Suprapubic skin (tissue), 4 donors: ENCODE data around the gene EPN1. TPM values are rescaled to one million over a fixed set of nuclear protein-coding genes. Genes with fewer than 3 reads are reported as not detected.

Experiments
- DNase-seq, 2 donors: peaks; one replicate each; pipeline ENCODE4 v3.0.0-alpha.2; 2019; ENCODE audit warnings: low spot score in 2 of 2
- H3K27ac ChIP-seq: fragments of 200-600 bp; sonication (generic); one replicate; pipeline ENCODE4 v1.5.1; 2019
- H3K27me3 ChIP-seq: fragments of 200-600 bp; sonication (generic); one replicate; pipeline ENCODE4 v1.5.1; 2019
- H3K36me3 ChIP-seq: fragments of 200-600 bp; sonication (generic); one replicate; pipeline ENCODE4 v1.5.1; 2019
- H3K4me1 ChIP-seq: fragments of 200-600 bp; sonication (generic); one replicate; pipeline ENCODE4 v1.5.1; 2019
- H3K4me3 ChIP-seq: fragments of 200-600 bp; sonication (generic); one replicate; pipeline ENCODE4 v1.5.1; 2019; ENCODE audit warnings: mild to moderate bottlenecking
- H3K9me3 ChIP-seq: fragments of 200-600 bp; sonication (generic); one replicate; pipeline ENCODE4 v1.5.1; 2019
- EP300 ChIP-seq: sonication (generic); formaldehyde crosslinking; IDR thresholded peaks from one replicate; pipeline ENCODE4 v1.6.1; 2017; ENCODE audit warnings: antibody characterized with exemption
- POLR2A ChIP-seq, 2 donors: fragments of 450-650 bp; IDR thresholded peaks; one replicate each; pipeline ENCODE4 v1.6.1; 2017; ENCODE audit warnings: antibody characterized with exemption in 2 of 2, mild to moderate bottlenecking in 2 of 2, moderate library complexity in 2 of 2
- POLR2AphosphoS5 ChIP-seq, 3 donors: sonication (generic); formaldehyde crosslinking; IDR thresholded peaks; one replicate each; pipeline ENCODE4 v1.6.1; 2017; ENCODE audit warnings: antibody characterized with exemption in 3 of 3
- WGBS: methylation state at CpG from one replicate; pipeline ENCODE4 v1.1.5; 2018; 5-methylcytosine and 5-hydroxymethylcytosine counted together
- total RNA-seq, 4 donors: library from RNA; depleted of rRNA; stranded (reverse); fragments of >200 nt; gene quantifications; one replicate each; pipeline ENCODE4 v1.1.0, GENCODE V29; 2016
- TF ChIP-seq, protein P1 (sequence below), 2 donors: fragments of 200-600 bp in 1 of 2; fragments of 450-650 bp in 1 of 2; sonication (generic) in 1 of 2; IDR thresholded peaks; one replicate each; pipeline ENCODE4 v1.5.1; 2016 to 2019; ENCODE audit warnings: antibody characterized with exemption in 2 of 2, mild to moderate bottlenecking in 1 of 2, moderate library complexity in 1 of 2

Gene EPN1
- total RNA-seq, 4 donors from 2014 or later, result 80.1 to 104 (median 82.9) TPM

DNA sequence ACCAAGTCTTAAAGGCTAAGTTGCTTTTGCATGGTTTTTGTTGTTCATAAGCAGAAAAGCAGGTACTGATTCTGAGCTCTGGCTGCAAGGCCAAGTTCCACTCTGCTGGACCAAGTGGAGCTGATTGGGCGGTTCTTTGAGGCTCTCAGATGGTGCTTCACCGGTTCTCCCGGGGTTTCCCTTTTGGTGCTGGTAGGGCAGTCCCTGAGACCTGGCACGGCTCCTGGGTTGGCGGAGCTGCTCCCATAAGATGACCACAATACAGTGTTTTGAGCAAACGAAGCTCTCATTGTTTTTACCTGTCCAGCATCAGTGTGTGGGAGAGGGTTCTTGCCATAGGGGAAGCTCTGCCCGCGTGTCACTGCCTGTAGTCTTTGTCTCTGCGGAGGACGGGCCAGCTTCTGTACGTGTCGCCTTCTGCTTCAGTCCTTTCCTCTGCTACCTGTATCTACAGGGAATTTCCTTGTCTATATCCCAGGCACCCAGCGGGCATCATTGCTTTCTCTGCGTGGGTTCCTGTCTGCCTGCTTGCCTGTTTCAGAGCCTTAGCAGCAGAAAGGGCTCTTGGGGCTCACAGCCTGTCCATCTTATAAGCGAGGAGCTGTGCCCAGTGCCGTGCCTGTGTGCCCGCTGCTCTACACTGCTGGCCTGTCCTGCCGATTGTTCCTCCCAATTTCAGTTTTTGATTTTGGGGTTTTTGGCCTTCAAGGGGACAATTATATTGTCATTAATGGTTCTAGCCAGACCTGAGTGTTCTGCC lies 17.9 kb upstream of the EPN1 start:
- Histone ChIP-seq H3K4me1 (peaks cover 59% of the 10 kb centered on the region), H3K9me3 (no peaks in the 10 kb centered on the region), H3K27me3 (no peaks in the 10 kb centered on the region), H3K27ac (no peak overlapping the region), H3K4me3 (peak overlapping the region; percentile 87), H3K36me3 (peaks cover 32% of the 10 kb centered on the region)
- 37% methylated on average over 17 of the region's 18 CpGs for WGBS
- DNase-seq, result no peak
- TF ChIP-seq POLR2A (IDR thresholded peaks at IDR 0.05), result no peak

DNA sequence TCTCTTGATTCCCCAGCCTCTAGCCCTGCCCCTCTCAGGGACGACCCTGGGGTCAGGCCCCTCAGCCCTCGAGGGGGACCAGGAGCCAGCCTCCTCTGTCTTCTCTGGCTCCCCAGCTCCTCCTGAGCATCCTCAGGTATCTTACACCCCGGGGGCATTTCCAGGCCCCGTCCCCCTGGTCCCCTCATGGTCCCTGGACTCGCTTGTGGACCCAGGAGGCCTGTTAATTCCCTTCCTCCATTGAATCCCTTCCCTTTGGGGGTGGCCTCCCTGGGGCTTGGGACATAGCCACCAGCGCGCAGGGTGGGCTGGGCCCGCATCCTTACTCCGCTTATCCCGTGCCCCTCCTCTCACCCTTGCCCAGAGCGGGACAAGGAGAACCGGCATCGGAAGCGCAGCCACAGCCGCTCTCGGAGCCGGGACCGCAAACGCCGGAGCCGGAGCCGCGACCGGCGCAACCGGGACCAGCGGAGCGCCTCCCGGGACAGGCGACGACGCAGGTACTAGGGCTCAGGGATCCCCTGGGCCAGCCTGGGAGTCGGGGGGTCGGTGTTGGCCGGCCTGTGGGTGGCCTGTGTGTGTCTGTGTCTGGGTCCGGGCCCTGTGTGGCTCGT lies 16.1 kb upstream of the EPN1 start:
- no peak overlapping the region for H3K27ac ChIP-seq
- H3K4me1 ChIP-seq, result peaks cover 50% of the 10 kb centered on the region
- H3K36me3 ChIP-seq, result peaks cover 50% of the 10 kb centered on the region
- H3K9me3 ChIP-seq, result no peaks in the 10 kb centered on the region
- no peak for DNase-seq
- H3K4me3 ChIP-seq, result no peak overlapping the region
- 92% methylated on average over 23 of the region's 37 CpGs for WGBS
- TF ChIP-seq POLR2A (IDR thresholded peaks at IDR 0.05) (no peak), POLR2AphosphoS5 (IDR thresholded peaks at IDR 0.05) (no peak), EP300 (no peak)
- TF ChIP-seq, protein P1, sequence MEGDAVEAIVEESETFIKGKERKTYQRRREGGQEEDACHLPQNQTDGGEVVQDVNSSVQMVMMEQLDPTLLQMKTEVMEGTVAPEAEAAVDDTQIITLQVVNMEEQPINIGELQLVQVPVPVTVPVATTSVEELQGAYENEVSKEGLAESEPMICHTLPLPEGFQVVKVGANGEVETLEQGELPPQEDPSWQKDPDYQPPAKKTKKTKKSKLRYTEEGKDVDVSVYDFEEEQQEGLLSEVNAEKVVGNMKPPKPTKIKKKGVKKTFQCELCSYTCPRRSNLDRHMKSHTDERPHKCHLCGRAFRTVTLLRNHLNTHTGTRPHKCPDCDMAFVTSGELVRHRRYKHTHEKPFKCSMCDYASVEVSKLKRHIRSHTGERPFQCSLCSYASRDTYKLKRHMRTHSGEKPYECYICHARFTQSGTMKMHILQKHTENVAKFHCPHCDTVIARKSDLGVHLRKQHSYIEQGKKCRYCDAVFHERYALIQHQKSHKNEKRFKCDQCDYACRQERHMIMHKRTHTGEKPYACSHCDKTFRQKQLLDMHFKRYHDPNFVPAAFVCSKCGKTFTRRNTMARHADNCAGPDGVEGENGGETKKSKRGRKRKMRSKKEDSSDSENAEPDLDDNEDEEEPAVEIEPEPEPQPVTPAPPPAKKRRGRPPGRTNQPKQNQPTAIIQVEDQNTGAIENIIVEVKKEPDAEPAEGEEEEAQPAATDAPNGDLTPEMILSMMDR (IDR thresholded peaks at IDR 0.05), result no peak
- H3K27me3 ChIP-seq, result no peaks in the 10 kb centered on the region

DNA sequence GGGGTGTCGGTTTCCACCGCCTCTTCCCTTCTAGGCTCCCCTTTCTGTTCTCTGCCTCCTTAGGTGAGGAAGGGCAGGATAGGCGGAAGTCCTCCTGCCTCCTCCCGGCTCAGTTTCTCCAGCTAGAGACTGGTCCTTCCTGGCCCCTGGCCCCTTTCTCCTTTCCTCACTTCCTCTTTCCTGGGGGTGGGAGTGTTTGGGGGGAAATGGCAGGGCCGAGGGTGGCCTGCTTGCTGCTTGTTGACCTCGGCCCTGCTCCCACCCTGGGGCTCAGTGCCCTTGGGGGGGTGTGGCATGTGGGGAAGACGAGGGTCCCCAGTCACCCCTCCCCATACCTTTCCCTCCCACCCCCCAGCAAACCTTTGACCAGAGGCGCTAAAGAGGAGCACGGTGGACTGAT lies 15.2 kb upstream of the EPN1 start:
- no peak for DNase-seq
- WGBS, result 70% methylated on average over 9 of the region's 9 CpGs
- Histone ChIP-seq H3K36me3 (peaks cover 59% of the 10 kb centered on the region), H3K4me1 (peaks cover 50% of the 10 kb centered on the region), H3K27me3 (no peaks in the 10 kb centered on the region), H3K27ac (no peak overlapping the region), H3K4me3 (no peak overlapping the region), H3K9me3 (no peaks in the 10 kb centered on the region)
- no peak for TF ChIP-seq EP300
- no peak for TF ChIP-seq POLR2A (IDR thresholded peaks at IDR 0.05)
- TF ChIP-seq, protein P1 (IDR thresholded peaks at IDR 0.05), result no peak
- no peak for TF ChIP-seq POLR2AphosphoS5 (IDR thresholded peaks at IDR 0.05)

DNA sequence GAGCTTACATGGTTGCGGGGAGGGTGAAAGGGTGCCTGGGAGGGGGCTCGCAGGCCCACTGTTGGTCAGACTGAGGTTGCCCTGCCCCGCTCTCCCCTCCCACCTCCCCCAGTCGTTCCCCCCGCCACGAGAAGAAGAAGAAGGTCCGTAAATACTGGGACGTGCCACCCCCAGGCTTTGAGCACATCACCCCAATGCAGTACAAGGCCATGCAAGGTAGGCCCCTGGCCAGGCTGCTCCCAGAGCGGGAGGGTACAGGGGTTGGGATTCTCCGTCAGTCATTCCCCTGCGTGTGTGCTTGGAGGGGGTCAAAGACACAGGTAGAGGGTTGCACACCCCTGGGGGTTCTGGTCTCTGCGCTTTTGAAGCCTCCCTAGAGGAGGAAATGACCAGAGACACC lies 14.6 kb upstream of the EPN1 start:
- Histone ChIP-seq H3K36me3 (peaks cover 63% of the 10 kb centered on the region), H3K27me3 (no peaks in the 10 kb centered on the region), H3K4me3 (no peak overlapping the region), H3K9me3 (no peaks in the 10 kb centered on the region), H3K4me1 (peaks cover 50% of the 10 kb centered on the region), H3K27ac (no peak overlapping the region)
- TF ChIP-seq, protein P1 (IDR thresholded peaks at IDR 0.05), result no peak
- no peak for TF ChIP-seq EP300
- TF ChIP-seq POLR2A (IDR thresholded peaks at IDR 0.05), result no peak
- no peak for TF ChIP-seq POLR2AphosphoS5 (IDR thresholded peaks at IDR 0.05)
- 80% methylated on average over 10 of the region's 12 CpGs for whole genome bisulfite sequencing
- DNase-seq, result no peak

DNA sequence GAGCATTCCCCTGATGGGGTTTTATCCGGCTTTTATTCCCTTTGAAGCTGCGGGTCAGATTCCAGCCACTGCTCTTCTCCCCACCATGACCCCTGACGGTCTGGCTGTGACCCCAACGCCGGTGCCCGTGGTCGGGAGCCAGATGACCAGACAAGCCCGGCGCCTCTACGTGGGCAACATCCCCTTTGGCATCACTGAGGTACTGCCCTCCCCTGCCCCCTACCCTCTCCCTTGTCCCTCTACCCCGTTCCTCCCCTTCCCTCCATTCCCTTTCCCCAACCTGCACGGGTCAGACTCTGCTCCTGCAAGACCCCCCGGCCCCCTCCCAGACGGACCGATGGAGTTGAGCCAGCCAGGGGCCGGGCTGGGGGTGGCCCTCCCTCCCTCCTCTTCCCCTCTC lies 14.0 kb upstream of the EPN1 start:
- H3K36me3 ChIP-seq, result peaks cover 69% of the 10 kb centered on the region
- no peak for DNase-seq
- H3K27me3 ChIP-seq, result no peaks in the 10 kb centered on the region
- peaks cover 45% of the 10 kb centered on the region for H3K4me1 ChIP-seq
- TF ChIP-seq POLR2AphosphoS5 (IDR thresholded peaks at IDR 0.05), result no peak
- TF ChIP-seq EP300, result no peak
- no peak for TF ChIP-seq POLR2A (IDR thresholded peaks at IDR 0.05)
- TF ChIP-seq, protein P1 (IDR thresholded peaks at IDR 0.05), result no peak
- no peak overlapping the region for H3K27ac ChIP-seq
- no peaks in the 10 kb centered on the region for H3K9me3 ChIP-seq
- 76% methylated on average over 15 of the region's 16 CpGs for WGBS
- H3K4me3 ChIP-seq, result no peak overlapping the region
